GM12875 (cell line): ENCODE data around the gene C14orf180.

ENCODE experiments used
- H3K4me3 ChIP-seq: one replicate; pipeline ENCODE4 v1.5.1; 2011; ENCODE audit warnings: low read depth, low read length, control low read depth
- CTCF ChIP-seq: IDR thresholded peaks from 2 replicates; pipeline ENCODE4 v1.5.1; 2011; ENCODE audit warnings: low read depth, mild to moderate bottlenecking, control low read depth, inconsistent platforms, low read length, moderate library complexity, borderline replicate concordance; ENCODE audit not compliant: insufficient read depth

The C14orf180 gene

GRCh38 chr14:104541905-104542465, 37.6 kb upstream of the C14orf180 start:
- H3K4me3 ChIP-seq = no peak overlapping the region
- TF ChIP-seq CTCF = no peak

GRCh38 chr14:104542871-104543830, 36.4 kb upstream of the C14orf180 start:
- no peak for TF ChIP-seq CTCF
- no peak overlapping the region for H3K4me3 ChIP-seq

- H3K4me3 ChIP-seq = no peak overlapping the region
- no peak for TF ChIP-seq CTCF
These were observed 35.1 kb upstream of the C14orf180 start for GRCh38 chr14:104544362-104544961.

- no peak overlapping the region for H3K4me3 ChIP-seq
- TF ChIP-seq CTCF = no peak
These were observed 34.2 kb upstream of the C14orf180 start for GRCh38 chr14:104545151-104545941.

- no peak overlapping the region for H3K4me3 ChIP-seq
These were observed 33.5 kb upstream of the C14orf180 start for GRCh38 chr14:104545942-104546501.

More at GRCh38 chr14:104545942-104546501, 33.5 kb upstream of the C14orf180 start:
- no peak for TF ChIP-seq CTCF
